SKM-1 treated with dmso at 0.1 percent for 144 hours (cell line): ENCODE measurements around the gene PDE11A.

Experiments
- DNase-seq: peaks from one replicate; lab custom pipeline; 2025; ENCODE audit not compliant: unreplicated experiment; lab: John Stamatoyannopoulos, UW

The PDE11A gene

DNA sequence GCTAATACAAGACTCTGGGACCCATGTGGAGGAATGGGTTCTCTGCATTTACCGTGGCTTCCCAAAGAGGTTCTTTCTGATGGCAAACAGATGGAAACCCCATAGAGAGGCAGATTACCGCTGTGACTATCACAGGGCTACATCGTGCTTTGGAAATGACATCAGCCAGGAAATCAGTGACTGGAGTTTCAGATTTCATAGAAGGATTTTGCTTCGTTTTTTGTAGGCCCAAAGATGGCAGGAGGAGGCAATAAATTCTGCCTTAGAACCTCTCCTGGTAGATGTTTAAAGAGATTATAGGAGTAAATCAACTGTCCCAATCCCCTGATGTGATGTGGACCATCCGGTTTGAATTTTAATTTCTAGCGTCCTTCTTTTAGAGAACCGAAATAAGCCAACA lies 465.9 kb downstream of the PDE11A start:
- DNase-seq = no peak

DNA sequence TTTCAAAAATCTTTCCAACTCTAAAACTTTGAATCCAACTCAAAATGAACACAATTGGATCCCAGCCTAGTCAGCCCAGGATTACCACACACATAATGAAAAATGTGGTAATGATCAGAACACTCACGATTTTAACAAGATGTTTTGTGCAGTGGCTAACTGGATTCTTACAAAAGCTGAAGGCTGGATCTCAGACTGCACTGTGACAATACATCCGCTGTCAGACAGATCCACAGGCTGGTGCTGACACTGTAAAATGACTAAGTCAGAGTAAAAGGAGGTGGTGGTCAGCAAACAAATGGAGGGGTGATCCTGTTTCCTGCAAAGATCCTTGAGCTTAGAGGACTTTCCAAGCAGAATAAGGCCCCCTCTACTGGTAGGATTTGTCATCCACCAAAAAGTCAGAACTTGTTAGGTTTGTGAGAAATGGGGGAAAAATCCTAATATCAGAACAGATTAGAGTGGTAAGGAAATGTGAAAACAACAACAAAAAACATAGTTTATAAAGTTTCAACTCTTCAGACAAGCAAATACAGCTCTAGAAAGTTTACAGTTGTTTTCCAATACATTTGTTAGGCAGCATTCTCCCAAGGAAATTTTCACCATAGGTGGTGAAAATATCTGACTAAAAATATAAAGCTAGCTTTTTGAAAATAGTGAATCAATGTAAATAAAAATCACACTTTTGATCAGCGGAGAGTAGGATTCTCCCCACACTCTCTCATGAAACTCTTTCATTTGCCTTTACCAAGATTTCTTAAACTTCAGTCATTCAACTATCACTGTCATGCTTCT lies 468.1 kb downstream of the PDE11A start:
- DNase-seq = peak; percentile 30

GRCh38 chr2:177603768-177604167 lies 468.8 kb downstream of the PDE11A start:
- no peak for DNase-seq

- DNase-seq = no peak
Measured at GRCh38 chr2:177603181-177603580, 469.4 kb downstream of the PDE11A start.

GRCh38 chr2:177602611-177603164 lies 469.9 kb downstream of the PDE11A start:
- no peak for DNase-seq

DNA sequence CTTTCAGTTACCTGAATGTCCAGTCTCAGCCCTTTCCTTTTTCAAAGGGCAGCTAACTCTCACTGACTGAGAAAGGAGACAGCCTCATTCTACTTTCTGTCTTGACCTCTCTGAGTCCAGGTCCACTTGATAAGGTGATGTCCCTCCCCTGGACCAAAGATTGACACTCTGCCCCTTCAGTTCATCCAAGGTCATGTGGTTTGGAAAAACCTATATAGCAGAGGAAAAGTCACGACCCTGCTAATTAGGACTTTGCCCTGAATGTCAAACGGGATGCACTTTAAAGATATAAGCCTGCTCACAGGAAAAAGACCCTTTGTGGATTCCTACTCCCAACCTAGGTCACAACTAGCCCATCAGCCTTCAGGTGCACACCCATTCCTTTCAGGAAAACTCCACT lies 471.7 kb downstream of the PDE11A start:
- DNase-seq = no peak

DNA sequence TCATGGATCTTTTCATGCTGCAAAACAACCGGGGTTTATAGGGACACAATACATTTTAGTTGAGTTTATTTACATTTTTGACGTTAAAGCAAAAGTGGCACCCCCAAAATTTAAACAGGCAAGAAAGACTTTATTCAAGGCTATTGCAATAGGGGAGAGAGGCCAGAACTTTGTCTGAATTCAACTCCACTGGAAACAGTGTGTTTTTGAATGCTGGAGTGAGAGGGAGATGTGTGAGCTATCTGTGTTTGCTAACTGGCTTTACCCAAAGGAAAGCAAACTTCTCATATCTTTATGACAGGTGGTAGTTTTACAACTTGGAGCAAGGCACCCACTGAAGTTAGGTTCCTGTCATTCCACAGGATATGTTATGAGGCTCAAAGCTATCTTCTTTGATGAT lies 472.6 kb downstream of the PDE11A start:
- DNase-seq = no peak

DNA sequence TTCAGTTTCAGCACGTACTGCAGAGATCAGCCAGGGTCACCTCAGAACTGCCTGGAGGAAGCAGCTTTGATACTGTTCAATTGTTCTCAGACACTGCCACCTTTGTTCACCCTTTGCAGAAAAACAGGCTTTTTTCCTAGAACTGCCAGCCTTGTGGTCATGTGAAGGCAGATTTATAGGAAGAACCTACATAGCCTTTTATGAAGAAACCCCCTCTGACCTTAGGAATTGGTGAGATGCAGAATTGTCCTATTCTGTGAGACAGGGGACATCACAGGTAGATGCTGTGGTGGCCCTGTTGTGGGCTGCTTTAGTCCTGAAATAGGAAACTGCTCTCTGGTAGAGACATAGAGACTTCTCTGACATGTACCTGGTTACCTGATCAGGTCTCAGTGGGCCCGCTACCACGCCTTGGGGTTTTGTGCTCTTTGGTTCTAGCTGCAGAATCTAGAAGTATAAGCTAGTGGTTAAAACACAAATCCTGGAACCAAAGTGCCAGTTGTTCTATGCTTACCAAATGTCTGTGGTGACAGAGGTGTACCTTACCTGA lies 473.4 kb downstream of the PDE11A start:
- no peak for DNase-seq

DNA sequence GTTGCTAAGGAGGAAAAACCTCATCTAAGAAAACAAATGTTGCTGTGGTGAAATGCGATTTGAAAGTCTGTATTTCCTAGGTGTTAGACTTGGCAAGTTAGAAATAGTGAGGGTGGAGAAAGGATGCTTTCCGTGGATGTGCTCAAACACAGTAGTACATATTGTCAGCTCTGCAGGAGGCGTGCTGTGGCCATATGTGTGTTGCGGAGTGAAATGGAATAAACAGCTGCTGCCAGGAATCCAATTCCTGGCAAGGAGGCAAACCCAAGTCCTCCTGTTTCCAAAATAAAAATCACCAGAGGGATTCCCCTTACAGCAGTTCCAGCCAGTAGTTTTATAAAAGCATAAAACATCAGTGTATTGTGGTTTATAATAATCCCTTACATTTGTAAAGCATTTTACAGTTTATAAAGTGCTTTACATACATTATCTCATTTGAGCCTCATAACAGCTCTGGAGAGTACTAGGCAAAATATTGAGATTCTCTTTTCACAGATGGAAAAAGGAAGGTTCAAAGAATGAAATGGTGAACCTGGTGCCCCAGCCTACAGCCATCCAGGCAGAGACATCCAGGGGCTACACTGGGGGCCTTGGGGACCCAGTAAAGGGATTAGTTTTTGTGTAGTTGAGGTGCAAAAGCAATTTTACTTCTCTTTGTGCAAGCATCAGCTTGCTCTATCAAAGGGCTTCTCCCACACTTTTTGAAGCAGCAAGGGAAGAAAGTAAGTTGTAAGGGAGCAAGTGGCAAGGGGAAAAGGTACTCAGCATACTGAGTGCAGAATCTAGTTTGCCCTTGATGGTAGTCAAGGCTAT lies 474.0 kb downstream of the PDE11A start:
- DNase-seq = no peak

DNA sequence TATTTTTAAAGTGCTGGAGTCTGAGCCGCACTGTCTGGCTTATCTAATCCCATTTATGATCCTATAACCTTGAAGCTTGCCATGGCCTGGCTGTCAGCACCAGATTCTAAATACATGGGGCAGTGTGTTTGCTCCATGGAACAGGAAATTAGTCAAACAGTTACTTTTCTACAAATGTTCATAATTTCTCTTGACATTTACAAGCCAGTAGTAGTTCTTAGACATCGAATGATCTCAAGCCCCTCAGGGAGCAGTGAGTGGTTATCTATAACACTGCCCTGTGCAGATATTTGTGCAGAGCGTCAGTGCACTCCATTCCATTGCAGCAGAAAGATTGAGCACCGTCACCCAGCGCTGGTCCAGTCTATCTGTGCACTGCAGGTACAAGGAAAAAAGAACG lies 474.8 kb downstream of the PDE11A start:
- DNase-seq = no peak

GRCh38 chr2:177596866-177597265 lies 475.7 kb downstream of the PDE11A start:
- no peak for DNase-seq

- DNase-seq = no peak
Measured at GRCh38 chr2:177595126-177595845, 477.3 kb downstream of the PDE11A start.

DNA sequence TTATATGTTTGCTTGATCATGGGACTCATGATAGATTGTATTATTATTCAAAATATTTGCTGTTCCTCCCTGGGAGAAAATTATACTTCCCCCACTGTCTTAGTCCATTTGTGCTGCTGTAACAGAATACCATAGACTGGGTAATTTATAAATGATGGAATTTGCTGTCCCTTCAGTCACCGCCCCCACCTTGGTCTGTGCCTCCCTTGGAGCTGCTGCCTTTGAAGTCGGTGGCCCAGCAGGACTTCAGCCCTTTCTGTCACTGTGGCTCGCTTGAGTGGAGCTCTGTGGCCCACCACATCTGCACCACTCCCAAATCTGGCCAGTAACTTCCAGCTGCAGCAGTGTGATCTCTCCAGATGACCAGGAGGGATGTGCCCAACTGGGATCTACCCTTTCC lies 479.2 kb downstream of the PDE11A start:
- DNase-seq = no peak

- DNase-seq = no peak
Measured at GRCh38 chr2:177592945-177593344, 479.6 kb downstream of the PDE11A start.

- no peak for DNase-seq
Measured at GRCh38 chr2:177592397-177592796, 480.2 kb downstream of the PDE11A start.

DNA sequence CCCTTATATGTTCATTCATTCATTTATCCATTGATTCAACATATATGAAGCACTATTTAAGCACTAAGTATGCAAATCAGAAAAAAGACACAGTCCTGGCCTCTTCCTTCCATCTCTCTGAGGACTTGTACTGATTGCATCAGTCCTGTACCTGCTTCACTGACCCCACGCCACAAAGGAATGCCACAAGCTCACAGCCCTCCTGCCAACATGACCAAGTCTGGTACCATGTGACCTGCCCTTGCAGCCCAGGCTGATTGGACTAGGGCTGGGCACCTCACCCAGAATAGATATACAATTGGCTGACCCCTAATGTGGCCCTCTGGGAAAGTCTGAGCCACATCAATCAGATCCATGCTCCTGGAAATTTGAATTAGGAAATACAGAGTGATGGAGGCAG lies 483.4 kb downstream of the PDE11A start:
- DNase-seq = no peak

DNA sequence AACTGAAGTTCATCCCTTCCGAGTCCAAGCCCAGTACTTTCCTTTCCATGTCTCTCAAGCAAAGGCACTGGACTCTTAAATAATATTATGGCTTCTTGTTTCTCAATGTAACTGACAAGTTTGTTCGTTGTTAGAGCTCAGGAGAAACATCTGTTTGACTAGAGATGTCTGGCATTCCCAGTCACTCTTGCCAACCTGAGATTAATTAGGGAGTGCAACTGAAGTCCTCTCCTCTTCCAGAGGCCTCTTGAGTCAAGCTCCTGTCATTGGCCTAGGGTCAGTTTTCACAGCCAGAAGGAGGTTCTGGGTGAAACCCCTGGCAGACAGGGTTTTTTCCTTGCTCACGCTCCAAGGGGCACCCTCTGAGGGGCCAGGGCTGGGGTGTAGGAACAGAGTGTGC lies 483.9 kb downstream of the PDE11A start:
- DNase-seq = no peak

DNA sequence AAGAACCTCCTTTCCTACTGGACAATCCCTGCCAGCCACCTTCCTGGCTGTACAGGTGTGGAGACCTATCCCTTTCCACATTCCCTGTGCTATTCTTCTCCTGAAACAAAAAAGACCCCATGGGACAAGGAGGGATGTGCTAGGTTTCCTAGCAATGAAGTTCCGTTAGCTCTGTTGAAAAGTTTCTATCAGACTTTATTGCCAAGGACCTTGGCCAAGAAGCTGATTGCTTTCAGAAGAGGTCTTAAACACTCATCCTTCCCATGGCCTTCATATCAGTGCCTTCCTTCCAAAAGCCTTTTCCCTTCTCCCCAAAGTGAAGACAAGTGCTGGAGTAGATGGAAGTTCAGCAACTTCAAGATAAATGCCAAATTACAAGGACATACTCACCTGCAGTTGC lies 485.2 kb downstream of the PDE11A start:
- DNase-seq = no peak

DNA sequence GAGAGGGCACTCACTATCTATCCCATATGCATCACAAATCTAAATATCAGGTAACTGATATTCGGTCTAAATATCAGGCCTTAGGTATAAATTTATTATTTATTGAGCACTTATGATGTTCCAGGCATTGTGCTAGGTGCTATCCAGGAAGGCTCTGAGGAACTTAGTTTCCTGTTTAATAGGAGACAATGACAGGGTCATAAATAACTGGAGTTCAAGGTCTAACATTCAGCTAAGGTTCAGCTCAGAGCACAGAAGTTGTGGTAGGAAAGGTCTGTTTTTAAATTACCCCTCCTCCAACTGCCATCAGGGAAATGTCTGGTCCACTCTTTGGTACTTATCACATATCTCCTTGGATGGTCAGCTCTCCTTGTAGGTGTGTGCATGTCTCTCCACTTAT lies 486.4 kb downstream of the PDE11A start:
- no peak for DNase-seq

DNA sequence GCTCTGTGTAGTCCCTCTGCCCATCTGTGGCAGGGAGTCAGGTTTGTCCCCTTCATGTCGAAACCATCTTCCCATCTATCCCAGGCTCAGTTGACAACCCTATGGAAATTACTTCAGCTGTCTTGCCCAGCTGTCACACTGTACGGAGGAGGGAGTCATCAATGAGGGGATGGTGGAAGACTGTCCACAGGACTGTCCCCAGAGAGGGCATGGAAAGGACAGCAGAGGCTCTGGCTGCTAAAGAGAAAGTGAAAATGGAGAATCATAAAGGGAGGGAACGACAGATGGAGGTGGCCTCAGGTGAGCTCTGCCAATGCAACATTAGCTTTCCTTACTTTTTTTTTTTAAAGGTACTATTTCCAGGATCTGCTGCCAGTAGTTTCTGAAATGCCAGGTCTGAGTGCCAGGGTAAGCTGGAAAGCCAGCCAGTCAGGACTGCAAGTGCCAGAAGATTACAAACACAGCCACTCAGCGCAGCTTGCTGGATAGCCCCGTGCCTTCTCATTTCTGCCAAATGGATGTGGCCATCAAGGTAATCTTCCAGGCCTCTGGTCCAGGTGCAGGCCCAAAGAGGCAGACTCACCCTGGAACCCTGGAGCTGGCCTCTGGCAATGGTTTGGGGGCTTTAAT lies 487.2 kb downstream of the PDE11A start:
- DNase-seq = no peak
